Stimulated activated CD8-positive, alpha-beta memory T cell treated with anti-CD3 and anti-CD28 coated beads, Interleukin-4, amount 100 ng/mL, for 1 hour (primary cell): Measurements from ENCODE around the gene PCDHGA7.
"Not testable (repeated sequence)": the region's sequence is repeated elsewhere in the genome, so short reads cannot be mapped to it uniquely, and the experiment has no call there.

Experiments used
- DNase-seq, 2 donors: peaks; one replicate each; pipeline ENCODE4 v3.0.0-alpha.2; 2020; ENCODE audit warnings: low read depth in 2 of 2, low spot score in 1 of 2

PCDHGA7 gene

DNA sequence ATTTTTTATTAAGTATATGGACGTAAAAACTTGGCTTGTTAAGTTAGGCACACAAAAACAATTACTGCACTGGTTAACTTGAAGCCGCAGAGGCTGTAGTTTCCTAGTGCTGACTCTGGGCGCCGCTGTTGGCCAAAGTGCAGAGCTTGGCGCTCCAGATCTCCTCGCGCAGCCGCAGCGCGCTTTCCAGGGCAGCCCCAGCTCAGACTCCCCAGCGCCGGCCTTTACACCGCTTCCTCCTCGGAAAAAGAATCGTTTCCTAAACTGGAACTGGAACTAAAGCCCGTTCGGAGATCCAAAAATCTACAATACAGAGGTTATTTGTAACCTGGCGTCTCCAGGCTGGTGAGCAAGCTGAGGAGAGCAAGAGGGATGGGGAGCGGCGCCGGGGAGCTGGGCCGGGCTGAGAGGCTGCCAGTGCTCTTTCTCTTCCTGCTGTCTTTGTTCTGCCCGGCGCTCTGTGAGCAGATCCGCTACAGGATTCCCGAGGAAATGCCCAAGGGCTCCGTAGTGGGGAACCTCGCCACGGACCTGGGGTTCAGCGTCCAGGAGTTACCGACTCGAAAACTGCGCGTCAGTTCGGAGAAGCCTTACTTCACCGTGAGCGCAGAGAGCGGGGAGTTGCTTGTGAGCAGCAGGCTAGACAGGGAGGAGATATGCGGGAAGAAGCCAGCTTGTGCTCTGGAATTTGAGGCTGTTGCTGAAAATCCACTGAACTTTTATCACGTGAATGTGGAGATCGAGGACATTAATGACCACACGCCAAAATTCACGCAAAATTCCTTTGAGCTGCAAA, 15.4 kb downstream of the PCDHGA7 start, which contains the start of gene PCDHGB5:
Gene PCDHGB5, plus strand, starts transcription at position 192 of the 796 bp plus-strand sequence. Its CDS starts 181 bp downstream, at position 373.
- not testable (repeated sequence) for DNase-seq

DNA sequence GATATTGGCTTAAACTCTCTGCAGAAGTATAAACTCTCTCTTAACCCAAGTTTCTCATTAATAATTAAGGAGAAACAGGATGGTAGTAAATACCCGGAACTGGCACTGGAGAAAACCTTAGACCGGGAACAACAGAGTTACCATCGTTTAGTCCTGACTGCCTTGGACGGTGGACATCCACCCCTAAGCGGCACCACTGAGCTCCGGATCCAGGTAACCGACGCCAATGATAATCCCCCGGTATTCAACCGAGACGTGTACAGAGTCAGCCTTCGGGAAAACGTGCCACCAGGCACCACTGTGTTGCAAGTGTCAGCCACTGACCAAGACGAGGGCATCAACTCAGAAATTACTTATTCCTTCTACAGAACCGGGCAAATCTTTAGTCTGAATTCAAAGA, 16.1 kb downstream of the PCDHGA7 start:
- DNase-seq, result no peak

DNA sequence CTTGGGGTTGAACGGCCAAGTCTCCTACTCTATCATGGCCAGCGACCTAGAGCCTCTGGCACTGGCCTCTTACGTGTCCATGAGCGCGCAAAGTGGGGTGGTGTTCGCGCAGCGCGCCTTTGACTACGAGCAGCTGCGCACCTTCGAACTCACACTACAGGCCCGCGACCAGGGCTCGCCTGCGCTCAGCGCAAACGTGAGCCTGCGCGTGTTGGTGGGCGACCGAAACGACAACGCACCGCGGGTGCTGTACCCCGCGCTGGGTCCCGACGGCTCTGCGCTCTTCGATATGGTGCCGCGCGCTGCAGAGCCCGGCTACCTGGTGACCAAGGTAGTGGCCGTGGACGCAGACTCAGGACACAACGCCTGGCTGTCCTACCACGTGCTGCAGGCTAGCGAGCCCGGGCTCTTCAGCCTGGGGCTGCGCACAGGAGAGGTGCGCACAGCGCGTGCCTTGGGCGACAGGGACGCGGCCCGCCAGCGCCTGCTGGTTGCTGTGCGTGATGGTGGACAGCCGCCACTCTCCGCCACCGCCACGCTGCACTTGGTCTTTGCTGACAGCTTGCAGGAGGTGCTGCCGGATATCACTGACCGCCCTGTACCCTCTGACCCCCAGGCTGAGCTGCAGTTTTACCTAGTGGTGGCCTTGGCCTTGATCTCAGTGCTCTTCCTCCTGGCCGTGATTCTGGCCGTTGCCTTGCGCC, 17.2 kb downstream of the PCDHGA7 start:
- no peak for DNase-seq

DNA sequence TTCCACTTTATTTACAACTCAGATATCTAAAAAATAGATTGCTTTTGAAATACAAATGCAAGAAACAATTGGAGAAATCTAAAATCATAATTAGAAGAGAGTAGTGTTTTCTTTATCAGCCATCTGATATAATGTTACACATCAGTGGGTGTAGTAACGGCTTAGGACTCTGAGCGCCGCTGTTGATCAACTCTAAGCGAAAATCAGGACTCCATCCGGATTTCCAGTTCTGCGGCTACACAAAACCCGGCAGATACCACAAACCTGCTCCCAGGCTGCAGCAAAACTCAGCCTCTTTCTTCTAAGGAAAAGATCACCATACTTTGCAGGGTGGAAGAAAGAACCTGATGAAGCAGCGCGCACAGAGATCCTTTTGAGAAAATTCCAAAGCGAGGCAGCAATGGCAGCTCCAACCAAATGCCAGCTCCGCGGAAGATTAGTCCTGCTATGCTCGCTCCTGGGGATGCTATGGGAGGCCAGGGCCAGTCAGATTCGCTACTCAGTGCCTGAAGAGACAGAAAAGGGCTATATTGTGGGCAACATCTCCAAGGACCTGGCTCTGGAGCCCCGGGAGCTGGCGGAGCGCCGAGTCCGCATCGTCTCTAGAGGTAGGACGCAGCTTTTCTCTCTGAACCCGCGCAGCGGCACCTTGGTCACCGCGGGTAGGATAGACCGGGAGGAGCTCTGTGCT, 20.2 kb downstream of the PCDHGA7 start, which contains the start of gene PCDHGA9:
Gene PCDHGA9, plus strand, starts transcription at position 226 of the 691 bp plus-strand sequence. Its CDS starts 175 bp downstream, at position 401.
- no peak for DNase-seq

DNA sequence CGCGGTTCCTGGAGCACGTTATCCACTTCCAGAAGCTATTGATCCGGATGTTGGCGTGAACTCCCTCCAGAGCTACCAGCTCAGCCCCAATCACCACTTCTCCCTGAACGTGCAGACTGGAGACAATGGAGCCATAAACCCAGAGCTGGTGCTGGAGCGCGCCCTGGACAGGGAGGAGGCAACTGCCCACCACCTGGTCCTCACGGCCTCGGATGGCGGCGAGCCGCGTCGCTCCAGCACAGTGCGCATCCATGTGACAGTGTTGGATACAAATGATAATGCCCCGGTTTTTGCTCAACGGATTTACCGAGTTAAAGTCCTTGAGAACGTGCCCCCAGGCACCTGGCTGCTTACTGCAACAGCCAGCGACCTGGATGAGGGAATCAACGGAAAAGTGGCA, 20.8 kb downstream of the PCDHGA7 start:
- DNase-seq, result no peak

DNA sequence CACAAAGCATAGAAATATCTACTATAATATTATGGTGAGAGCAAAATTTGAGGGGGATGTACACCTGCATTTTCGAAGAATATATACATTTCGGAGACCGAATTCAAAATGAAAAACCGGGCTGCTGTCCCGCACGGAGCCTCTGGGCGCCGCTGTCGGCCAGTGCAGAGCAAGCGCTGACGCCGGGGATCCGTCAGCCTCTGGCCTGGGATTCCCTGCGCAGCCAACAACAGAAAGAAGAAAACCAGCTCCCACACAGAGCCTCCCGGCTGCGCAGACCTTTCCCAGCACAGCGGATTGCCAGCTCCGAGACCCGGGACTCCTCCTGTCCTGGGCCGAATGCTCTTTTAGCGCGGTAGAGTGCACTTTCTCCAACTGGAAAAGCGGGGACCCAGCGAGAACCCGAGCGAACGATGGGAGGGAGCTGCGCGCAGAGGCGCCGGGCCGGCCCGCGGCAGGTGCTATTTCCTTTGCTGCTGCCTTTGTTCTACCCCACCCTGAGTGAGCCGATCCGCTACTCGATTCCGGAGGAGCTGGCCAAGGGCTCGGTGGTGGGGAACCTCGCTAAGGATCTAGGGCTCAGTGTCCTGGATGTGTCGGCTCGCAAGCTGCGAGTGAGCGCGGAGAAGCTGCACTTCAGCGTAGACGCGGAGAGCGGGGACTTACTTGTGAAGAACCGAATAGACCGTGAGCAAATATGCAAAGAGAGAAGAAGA, 25.4 kb downstream of the PCDHGA7 start, which contains the start of gene PCDHGB6:
Gene PCDHGB6, plus strand, starts transcription at position 232 of the 716 bp plus-strand sequence. Its CDS starts 182 bp downstream, at position 414.
- DNase-seq, result not testable (repeated sequence)

DNA sequence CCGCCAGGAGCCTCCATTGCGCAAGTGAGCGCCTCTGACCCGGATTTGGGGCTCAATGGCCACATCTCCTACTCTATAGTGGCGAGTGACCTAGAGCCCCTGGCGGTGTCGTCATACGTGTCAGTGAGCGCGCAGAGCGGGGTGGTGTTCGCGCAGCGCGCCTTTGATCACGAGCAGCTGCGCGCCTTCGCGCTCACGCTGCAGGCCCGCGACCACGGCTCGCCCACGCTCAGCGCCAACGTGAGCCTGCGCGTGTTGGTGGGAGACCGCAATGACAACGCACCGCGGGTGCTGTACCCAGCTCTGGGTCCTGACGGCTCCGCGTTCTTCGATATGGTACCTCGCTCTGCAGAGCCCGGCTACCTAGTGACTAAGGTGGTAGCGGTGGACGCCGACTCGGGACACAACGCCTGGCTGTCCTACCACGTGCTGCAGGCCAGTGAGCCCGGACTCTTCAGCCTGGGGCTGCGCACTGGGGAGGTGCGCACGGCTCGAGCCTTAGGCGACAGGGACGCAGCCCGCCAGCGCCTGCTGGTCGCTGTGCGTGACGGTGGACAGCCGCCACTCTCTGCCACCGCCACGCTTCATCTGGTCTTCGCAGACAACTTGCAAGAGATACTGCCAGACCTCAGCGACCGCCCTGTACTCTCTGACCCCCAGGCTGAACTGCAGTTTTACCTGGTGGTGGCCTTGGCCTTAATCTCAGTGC, 27.2 kb downstream of the PCDHGA7 start:
- no peak for DNase-seq

DNA sequence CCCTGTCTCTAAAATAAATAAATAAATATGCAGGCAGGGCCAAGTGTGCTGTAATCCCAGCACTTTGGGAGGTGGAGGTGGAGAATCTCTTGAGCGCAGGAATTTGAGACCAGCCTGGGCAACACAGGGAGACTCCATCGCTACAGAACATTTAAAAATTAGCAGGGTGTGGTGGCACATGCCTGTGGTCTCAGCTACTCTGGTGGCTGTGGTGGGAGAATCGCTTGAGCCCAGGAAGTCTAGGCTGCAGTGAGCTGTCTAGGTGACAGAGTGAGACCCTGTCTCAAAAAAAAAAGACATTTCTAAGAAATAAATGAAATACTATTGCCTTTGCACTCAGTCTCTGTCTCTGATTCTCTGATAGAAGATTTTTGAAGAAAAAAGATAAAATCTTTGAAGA, 29.0 kb downstream of the PCDHGA7 start:
- no peak for DNase-seq

DNA sequence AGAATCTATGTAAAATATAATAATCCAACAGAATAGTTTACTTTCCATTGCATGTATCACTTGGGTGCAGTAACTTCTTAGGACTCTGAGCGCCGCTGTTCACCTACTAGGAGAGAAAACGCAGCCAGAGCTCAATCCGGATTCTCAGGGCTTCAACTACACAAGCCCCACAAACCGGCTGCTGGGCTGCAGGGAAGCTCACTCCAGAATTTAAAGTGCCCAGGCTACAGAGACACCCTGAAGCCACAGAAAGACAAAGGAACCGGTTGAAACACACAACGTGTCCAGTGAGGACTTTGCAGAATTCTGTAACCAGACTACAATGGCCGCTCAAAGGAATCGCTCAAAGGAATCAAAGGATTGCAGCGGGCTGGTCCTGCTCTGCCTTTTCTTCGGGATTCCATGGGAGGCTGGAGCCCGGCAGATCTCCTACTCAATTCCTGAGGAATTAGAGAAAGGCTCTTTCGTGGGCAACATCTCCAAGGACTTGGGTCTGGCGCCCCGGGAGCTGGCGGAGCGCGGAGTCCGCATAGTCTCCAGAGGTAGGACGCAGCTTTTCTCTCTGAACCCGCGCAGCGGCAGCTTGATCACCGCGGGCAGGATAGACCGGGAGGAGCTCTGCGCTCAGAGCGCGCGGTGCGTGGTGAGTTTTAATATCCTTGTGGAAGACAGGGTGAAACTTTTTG, 30.5 kb downstream of the PCDHGA7 start, which contains the start of gene PCDHGA10:
Gene PCDHGA10, plus strand, starts transcription at position 134 of the 686 bp plus-strand sequence. Its CDS starts 189 bp downstream, at position 323.
- no peak for DNase-seq

DNA sequence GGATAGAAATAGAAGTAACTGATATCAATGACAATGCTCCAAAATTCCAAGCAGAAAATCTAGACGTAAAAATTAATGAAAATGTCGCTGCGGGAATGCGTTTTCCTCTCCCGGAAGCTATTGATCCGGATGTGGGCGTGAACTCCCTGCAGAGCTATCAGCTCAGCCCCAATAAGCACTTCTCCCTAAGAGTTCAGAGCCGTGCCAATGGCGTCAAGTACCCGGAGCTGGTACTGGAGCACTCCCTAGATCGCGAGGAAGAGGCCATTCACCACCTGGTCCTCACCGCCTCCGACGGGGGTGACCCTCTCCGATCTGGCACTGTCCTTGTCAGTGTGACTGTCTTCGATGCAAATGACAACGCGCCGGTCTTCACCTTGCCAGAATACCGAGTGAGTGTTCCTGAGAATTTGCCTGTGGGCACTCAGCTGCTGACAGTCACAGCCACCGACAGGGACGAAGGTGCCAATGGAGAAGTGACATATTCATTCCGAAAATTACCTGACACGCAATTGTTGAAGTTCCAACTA, 31.1 kb downstream of the PCDHGA7 start:
- no peak for DNase-seq

DNA sequence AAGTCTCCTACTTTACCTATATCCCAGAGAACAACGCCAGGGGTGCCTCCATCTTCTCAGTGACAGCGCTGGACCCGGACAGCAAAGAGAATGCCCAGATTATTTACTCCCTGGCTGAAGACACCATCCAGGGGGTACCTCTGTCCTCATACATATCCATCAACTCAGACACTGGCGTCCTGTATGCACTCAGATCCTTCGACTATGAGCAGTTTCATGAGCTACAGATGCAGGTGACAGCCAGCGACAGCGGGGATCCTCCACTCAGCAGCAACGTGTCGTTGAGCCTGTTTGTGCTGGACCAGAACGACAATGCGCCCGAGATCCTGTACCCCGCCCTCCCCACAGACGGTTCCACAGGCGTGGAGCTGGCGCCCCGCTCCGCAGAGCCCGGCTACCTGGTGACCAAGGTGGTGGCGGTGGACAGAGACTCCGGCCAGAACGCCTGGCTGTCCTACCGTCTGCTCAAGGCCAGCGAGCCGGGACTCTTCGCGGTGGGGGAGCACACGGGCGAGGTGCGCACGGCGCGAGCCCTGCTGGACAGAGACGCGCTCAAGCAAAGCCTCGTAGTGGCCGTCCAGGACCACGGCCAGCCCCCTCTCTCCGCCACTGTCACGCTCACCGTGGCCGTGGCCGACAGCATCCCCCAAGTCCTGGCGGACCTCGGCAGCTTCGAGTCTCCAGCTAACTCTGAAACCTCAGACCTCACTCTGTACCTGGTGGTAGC, 32.2 kb downstream of the PCDHGA7 start:
- DNase-seq, result not testable (repeated sequence)

DNA sequence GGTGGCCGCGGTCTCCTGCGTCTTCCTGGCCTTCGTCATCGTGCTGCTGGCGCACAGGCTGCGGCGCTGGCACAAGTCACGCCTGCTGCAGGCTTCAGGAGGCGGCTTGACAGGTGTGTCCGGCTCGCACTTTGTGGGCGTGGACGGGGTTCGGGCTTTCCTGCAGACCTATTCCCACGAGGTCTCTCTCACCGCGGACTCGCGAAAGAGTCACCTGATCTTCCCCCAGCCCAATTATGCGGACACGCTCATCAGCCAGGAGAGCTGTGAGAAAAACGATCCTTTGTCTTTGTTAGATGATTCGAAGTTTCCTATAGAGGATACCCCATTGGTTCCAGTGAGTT, 32.7 kb downstream of the PCDHGA7 start:
- DNase-seq, result not testable (repeated sequence)

DNA sequence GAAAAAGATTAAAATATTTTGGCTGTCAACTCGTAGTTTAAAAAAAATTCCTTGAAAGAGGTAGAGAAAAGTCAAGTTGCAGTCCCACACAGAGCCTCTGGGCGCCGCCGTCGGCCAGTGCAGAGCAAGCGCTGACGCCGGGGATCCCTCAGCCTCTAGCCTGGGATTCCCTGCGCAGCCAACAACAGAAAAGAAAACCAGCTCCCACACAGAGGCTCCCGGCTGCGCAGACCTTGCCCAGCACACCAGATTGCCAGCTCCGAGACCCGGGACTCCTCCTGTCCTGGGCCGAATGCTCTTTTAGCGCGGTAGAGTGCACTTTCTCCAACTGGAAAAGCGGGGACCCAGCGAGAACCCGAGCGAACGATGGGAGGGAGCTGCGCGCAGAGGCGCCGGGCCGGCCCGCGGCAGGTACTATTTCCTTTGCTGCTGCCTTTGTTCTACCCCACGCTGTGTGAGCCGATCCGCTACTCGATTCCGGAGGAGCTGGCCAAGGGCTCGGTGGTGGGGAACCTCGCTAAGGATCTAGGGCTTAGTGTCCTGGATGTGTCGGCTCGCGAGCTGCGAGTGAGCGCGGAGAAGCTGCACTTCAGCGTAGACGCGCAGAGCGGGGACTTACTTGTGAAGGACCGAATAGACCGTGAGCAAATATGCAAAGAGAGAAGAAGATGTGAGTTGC, 35.1 kb downstream of the PCDHGA7 start, which contains the start of gene PCDHGB7:
Gene PCDHGB7, plus strand, starts transcription at position 184 of the 679 bp plus-strand sequence. Its CDS starts 183 bp downstream, at position 367.
- not testable (repeated sequence) for DNase-seq

DNA sequence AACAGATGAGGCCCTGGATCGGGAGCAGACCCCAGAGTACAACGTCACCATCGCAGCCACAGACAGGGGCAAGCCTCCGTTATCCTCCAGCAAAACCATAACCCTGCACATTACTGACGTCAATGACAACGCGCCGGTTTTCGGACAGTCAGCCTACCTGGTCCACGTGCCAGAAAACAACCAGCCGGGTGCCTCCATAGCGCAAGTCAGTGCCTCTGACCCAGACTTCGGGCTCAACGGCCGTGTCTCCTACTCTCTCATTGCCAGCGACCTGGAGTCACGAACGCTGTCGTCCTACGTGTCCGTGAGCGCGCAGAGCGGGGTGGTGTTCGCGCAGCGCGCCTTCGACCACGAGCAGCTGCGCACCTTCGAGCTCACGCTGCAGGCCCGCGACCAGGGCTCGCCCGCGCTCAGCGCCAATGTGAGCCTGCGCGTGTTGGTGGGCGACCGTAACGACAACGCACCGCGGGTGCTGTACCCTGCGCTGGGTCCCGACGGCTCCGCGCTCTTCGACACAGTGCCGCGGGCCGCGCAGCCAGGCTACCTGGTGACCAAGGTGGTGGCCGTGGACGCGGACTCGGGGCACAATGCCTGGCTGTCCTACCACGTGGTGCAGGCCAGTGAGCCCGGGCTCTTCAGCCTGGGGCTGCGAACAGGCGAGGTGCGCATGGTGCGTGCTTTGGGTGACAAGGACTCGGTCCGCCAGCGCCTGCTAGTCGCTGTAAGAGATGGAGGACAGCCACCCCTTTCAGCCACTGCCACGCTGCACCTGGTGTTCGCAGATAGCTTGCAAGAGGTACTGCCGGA, 36.7 kb downstream of the PCDHGA7 start:
- no peak for DNase-seq

DNA sequence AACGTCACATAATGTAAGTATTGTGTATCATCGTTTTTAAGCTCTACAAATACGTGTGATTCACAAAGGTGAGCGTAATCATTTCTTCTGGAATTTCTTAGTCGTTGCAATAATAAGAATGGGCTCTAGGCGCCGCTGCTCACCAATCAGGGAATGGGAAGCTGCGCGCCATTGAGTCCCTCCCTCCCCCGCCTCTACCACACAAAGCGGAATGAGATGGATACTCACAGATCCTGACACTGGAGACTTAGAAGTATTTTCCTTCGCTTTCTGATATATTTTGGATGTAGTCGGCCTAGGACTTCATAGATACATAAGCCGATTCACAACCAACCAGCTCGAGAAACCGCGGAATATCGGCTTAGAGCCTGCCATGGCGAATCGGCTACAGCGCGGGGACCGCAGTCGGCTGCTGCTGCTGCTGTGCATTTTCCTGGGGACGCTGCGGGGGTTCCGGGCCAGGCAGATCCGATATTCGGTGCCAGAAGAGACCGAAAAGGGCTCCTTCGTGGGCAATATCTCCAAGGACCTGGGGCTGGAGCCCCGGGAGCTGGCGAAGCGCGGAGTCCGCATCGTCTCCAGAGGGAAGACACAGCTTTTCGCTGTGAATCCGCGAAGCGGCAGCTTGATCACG, 38.4 kb downstream of the PCDHGA7 start, which contains the start of gene PCDHGA11:
Gene PCDHGA11, plus strand, starts transcription at position 197 of the 634 bp plus-strand sequence. Its CDS starts 177 bp downstream, at position 374.
- no peak for DNase-seq

DNA sequence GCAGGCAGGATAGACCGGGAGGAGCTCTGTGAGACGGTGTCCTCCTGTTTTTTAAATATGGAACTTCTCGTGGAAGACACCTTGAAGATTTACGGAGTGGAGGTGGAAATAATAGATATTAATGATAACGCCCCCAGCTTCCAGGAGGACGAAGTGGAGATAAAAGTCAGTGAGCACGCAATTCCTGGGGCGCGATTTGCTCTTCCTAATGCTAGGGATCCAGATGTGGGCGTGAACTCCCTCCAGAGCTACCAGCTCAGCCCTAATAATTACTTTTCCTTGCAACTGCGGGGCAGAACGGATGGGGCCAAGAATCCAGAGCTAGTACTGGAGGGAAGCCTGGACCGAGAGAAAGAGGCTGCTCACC, 38.9 kb downstream of the PCDHGA7 start:
- DNase-seq, result no peak
